ENCODE results near the gene SWAP70.

The SWAP70 gene

GRCh38 chr11:9797300-9797699 is 133.4 kb downstream of the SWAP70 start:
- H3K9ac ChIP-seq (ENCODE audit: low read depth, low read length, poor library complexity, severe bottlenecking): no peak overlapping the region
- H3K4me3 ChIP-seq (ENCODE audit: low read length, poor library complexity, severe bottlenecking): no peak overlapping the region
- no peaks in the 10 kb centered on the region for H3K4me1 ChIP-seq (ENCODE audit: insufficient read depth, low read length, poor library complexity, severe bottlenecking)
- no peak overlapping the region for H2AFZ ChIP-seq (ENCODE audit: low read length)
- TF ChIP-seq EZH2phosphoT487 (IDR thresholded peaks at IDR 0.05; ENCODE audit: borderline replicate concordance): no peak
- no peak for TF ChIP-seq CTCF (conservative IDR thresholded peaks at IDR 0.05; ENCODE audit: low read length)
- H3K4me2 ChIP-seq (ENCODE audit: low read depth, low read length, poor library complexity, severe bottlenecking): no peak overlapping the region
- no peaks in the 10 kb centered on the region for H3K9me2 ChIP-seq (replicated peaks; ENCODE audit: low read depth, low read length)
- H3K27me3 ChIP-seq (ENCODE audit: insufficient read depth, low read length, poor library complexity, severe bottlenecking): no peaks in the 10 kb centered on the region
- no peaks in the 10 kb centered on the region for H3F3A ChIP-seq (ENCODE audit: low read depth)
- H3K36me3 ChIP-seq (ENCODE audit: insufficient read depth, low read length): no peaks in the 10 kb centered on the region
- H3K9me3 ChIP-seq (ENCODE audit: insufficient read depth, low read depth, low read length): no peaks in the 10 kb centered on the region
- no peaks in the 10 kb centered on the region for H4K20me1 ChIP-seq (ENCODE audit: insufficient read depth, low read length, poor library complexity, severe bottlenecking)
- no peaks in the 10 kb centered on the region for H3K79me2 ChIP-seq (ENCODE audit: insufficient read depth, low read length)

- Histone ChIP-seq H3K4me3 (ENCODE audit: low read length, poor library complexity, severe bottlenecking) (no peak overlapping the region), H3F3A (ENCODE audit: low read depth) (no peaks in the 10 kb centered on the region), H3K9me2 (replicated peaks; ENCODE audit: low read depth, low read length) (no peaks in the 10 kb centered on the region)
Measured at GRCh38 chr11:9799886-9800285, 136.0 kb downstream of the SWAP70 start.

GRCh38 chr11:9802291-9802861 is 138.5 kb downstream of the SWAP70 start:
- Histone ChIP-seq H3K9ac (ENCODE audit: low read depth, low read length, poor library complexity, severe bottlenecking) (no peak overlapping the region), H3K9me3 (ENCODE audit: insufficient read depth, low read depth, low read length) (no peaks in the 10 kb centered on the region), H3K79me2 (ENCODE audit: insufficient read depth, low read length) (no peaks in the 10 kb centered on the region), H3K4me2 (ENCODE audit: low read depth, low read length, poor library complexity, severe bottlenecking) (no peak overlapping the region), H3K4me1 (ENCODE audit: insufficient read depth, low read length, poor library complexity, severe bottlenecking) (no peaks in the 10 kb centered on the region), H4K20me1 (ENCODE audit: insufficient read depth, low read length, poor library complexity, severe bottlenecking) (no peaks in the 10 kb centered on the region), H3K9me2 (replicated peaks; ENCODE audit: low read depth, low read length) (no peaks in the 10 kb centered on the region), H3K36me3 (ENCODE audit: insufficient read depth, low read length) (peaks cover 4% of the 10 kb centered on the region; the same call in 1 of the 2 replicates), H3F3A (ENCODE audit: low read depth) (no peaks in the 10 kb centered on the region), H3K4me3 (ENCODE audit: low read length, poor library complexity, severe bottlenecking) (no peak overlapping the region), H2AFZ (ENCODE audit: low read length) (no peak overlapping the region), H3K27me3 (ENCODE audit: insufficient read depth, low read length, poor library complexity, severe bottlenecking) (no peaks in the 10 kb centered on the region)
- TF ChIP-seq CTCF (conservative IDR thresholded peaks at IDR 0.05; ENCODE audit: low read length): no peak
- no peak for TF ChIP-seq EZH2phosphoT487 (IDR thresholded peaks at IDR 0.05; ENCODE audit: borderline replicate concordance)

More at GRCh38 chr11:9799886-9800285, 136.0 kb downstream of the SWAP70 start:
- Histone ChIP-seq H3K4me1 (ENCODE audit: insufficient read depth, low read length, poor library complexity, severe bottlenecking) (no peaks in the 10 kb centered on the region), H3K9me3 (ENCODE audit: insufficient read depth, low read depth, low read length) (no peaks in the 10 kb centered on the region), H3K4me2 (ENCODE audit: low read depth, low read length, poor library complexity, severe bottlenecking) (no peak overlapping the region), H4K20me1 (ENCODE audit: insufficient read depth, low read length, poor library complexity, severe bottlenecking) (no peaks in the 10 kb centered on the region), H3K36me3 (ENCODE audit: insufficient read depth, low read length) (no peaks in the 10 kb centered on the region), H2AFZ (ENCODE audit: low read length) (no peak overlapping the region), H3K79me2 (ENCODE audit: insufficient read depth, low read length) (no peaks in the 10 kb centered on the region), H3K9ac (ENCODE audit: low read depth, low read length, poor library complexity, severe bottlenecking) (no peak overlapping the region), H3K27me3 (ENCODE audit: insufficient read depth, low read length, poor library complexity, severe bottlenecking) (no peaks in the 10 kb centered on the region)
- no peak for TF ChIP-seq CTCF (conservative IDR thresholded peaks at IDR 0.05; ENCODE audit: low read length)
- no peak for TF ChIP-seq EZH2phosphoT487 (IDR thresholded peaks at IDR 0.05; ENCODE audit: borderline replicate concordance)
